ENCODE data around the gene ARHGAP24.

DNA sequence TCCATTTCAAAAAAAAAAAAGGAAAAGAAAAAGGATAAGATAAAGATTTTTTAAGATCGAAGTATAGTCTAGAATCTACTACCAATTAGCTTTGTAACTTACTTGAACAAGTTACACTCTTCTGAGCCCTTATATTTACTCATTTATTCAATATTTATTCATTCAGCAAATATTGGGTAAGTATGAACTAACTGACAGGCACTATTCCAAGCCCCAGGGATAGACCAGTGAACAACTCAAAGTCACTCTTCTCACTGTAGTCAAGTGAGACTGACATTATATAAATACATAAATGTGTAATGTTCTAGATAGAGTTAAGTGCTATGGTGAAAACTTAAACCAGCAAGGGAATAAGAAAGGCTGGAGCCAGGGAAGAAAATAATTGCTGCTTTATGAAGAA, 131.6 kb downstream of the ARHGAP24 start:
- TF ChIP-seq CTCF (IDR thresholded peaks at IDR 0.05), result no peak
- no peak for TF ChIP-seq POLR2A (IDR thresholded peaks at IDR 0.05)
